WTC11 (cell line): Measurements from ENCODE around the gene TMEM151A.

ENCODE experiments used
- CTCF ChIP-seq: fragments of 200-600 bp; IDR thresholded peaks from 2 replicates; pipeline ENCODE4 v1.8.0; 2022; ENCODE audit warnings: antibody characterized with exemption
- ERG ChIP-seq: fragments of 250-450 bp; sonication (Bioruptor Pico); IDR thresholded peaks from 2 replicates; pipeline ENCODE4 v1.8.0; 2021; ENCODE audit warnings: mild to moderate bottlenecking
- KAT7 ChIP-seq: sonication (generic); formaldehyde crosslinking; IDR thresholded peaks from 2 replicates; pipeline ENCODE4 v1.8.1; 2023; ENCODE audit warnings: missing genetic modification reagents, mild to moderate bottlenecking, borderline replicate concordance
- TP53 ChIP-seq: sonication (generic); formaldehyde crosslinking; IDR thresholded peaks from 2 replicates; pipeline ENCODE4 v1.8.1; 2023; ENCODE audit warnings: mild to moderate bottlenecking, missing genetic modification reagents

GRCh38 chr11:66291303-66291705 lies 390 bp upstream of the TMEM151A start:
- TF ChIP-seq TP53 (CRISPR knock-in tag), result no peak
- no peak for TF ChIP-seq ERG (CRISPR knock-in tag)
- TF ChIP-seq KAT7 (CRISPR knock-in tag), result no peak
- TF ChIP-seq CTCF, result no peak
